HG03342 (cell line): ENCODE results near the gene OSBPL10.
A peak's percentile ranks its signal among the peaks of the same experiment; 100 is the strongest.

Experiments used
- ATAC-seq: cut with Tn5 transposase; IDR thresholded peaks from one replicate; pipeline ENCODE4 v1.9.1; 2021; ENCODE audit warnings: mild to moderate bottlenecking, moderate library complexity; ENCODE audit not compliant: unreplicated experiment

Gene OSBPL10

GRCh38 chr3:31929826-31930502 is 51.1 kb downstream of the OSBPL10 start:
- no peak for ATAC-seq

DNA sequence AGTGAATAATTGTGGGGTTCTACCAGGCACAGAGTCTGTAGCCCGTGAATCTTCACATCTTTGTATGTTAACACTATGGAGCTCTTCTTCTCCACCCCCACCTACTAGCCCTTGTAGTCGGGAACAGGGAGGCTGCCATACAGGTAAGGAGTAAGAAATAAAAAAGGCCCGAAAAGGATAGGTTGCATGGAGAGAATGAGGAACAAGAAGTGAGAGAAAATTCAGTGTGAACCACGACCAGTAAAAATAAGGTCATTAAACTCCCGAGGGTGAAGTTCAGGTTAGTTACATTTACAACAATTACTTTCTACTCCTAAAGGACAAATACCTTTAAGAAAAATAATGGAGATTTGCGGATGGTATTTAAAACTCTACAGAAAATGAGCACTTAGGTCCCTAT is 53.3 kb downstream of the OSBPL10 start:
- no peak for ATAC-seq

GRCh38 chr3:31926543-31926942 is 54.5 kb downstream of the OSBPL10 start:
- ATAC-seq = no peak

GRCh38 chr3:31925271-31925630 is 55.8 kb downstream of the OSBPL10 start:
- no peak for ATAC-seq

GRCh38 chr3:31924610-31925270 is 56.3 kb downstream of the OSBPL10 start:
- no peak for ATAC-seq

DNA sequence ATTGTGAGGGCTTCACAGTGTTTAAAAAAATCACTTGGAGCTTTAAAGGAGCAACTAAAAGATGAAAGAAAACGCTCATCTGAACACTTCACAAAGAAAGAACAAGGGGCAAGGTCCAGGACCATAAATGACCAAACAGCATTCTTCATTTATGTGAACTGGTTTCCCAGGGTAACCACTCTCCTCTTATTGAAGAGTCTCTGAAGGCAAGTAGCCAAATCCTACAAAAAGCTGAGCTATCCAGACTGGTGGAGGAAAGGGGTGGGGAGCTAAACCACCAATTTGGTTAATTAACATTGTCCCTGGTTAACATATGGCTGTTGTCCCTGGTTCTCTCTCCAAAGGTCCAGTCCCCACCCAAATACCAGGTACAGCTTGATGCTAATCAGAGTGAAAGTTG is 58.1 kb downstream of the OSBPL10 start:
- no peak for ATAC-seq

- no peak for ATAC-seq
Observed at GRCh38 chr3:31921837-31922236, 59.2 kb downstream of the OSBPL10 start.

GRCh38 chr3:31920310-31920709 is 60.8 kb downstream of the OSBPL10 start:
- ATAC-seq = no peak

- no peak for ATAC-seq
Observed at GRCh38 chr3:31919528-31919927, 61.5 kb downstream of the OSBPL10 start.

- peak; percentile 81 for ATAC-seq
Observed at GRCh38 chr3:31918179-31919150, 62.6 kb downstream of the OSBPL10 start.

GRCh38 chr3:31917303-31918005 is 63.6 kb downstream of the OSBPL10 start:
- ATAC-seq = peak; percentile 80

GRCh38 chr3:31911643-31912042 is 69.4 kb downstream of the OSBPL10 start:
- no peak for ATAC-seq

DNA sequence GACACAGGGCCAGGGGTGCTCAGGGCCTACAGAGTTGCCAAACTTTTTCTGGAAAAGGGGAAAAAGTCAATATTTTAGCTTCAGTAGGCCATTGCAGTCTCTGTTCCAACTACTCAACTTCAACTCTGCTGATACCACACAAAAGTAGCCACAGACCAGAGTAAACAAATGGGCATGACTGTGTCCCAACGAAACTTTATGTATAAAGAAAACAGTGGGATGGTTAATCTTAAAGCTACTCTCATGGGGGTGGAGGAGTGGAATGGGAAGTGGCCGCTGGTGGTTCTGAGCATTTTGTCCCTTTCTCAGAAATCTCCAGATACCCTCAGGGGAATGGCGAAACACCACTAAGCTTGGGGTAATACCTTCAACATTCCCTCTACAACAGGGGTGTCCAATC is 69.9 kb downstream of the OSBPL10 start:
- no peak for ATAC-seq

DNA sequence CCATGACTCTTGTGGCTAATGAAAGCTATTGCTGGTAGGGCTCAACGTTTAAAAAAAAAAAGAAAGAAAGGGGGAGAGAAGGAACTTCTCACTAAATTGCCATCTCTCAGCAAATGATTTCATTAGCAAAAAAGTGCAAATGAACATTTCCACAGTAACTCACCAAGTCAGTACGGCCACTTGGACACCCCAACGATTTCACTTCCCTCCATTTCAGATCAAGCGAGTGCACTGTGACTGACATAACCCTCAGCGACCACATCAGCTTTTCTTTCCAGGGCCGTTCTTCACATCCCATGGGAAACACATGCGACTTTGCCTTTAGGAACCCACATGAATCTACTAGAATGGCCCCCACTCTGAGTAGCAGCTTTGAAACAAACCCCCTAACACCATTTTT is 71.6 kb downstream of the OSBPL10 start:
- ATAC-seq = no peak

GRCh38 chr3:31908391-31909097 is 72.5 kb downstream of the OSBPL10 start:
- peak; percentile 79 for ATAC-seq

- no peak for ATAC-seq
Observed at GRCh38 chr3:31906182-31906581, 74.9 kb downstream of the OSBPL10 start.

- ATAC-seq = no peak
Observed at GRCh38 chr3:31903686-31904431, 77.2 kb downstream of the OSBPL10 start.

- no peak for ATAC-seq
Observed at GRCh38 chr3:31900583-31900982, 80.5 kb downstream of the OSBPL10 start.

DNA sequence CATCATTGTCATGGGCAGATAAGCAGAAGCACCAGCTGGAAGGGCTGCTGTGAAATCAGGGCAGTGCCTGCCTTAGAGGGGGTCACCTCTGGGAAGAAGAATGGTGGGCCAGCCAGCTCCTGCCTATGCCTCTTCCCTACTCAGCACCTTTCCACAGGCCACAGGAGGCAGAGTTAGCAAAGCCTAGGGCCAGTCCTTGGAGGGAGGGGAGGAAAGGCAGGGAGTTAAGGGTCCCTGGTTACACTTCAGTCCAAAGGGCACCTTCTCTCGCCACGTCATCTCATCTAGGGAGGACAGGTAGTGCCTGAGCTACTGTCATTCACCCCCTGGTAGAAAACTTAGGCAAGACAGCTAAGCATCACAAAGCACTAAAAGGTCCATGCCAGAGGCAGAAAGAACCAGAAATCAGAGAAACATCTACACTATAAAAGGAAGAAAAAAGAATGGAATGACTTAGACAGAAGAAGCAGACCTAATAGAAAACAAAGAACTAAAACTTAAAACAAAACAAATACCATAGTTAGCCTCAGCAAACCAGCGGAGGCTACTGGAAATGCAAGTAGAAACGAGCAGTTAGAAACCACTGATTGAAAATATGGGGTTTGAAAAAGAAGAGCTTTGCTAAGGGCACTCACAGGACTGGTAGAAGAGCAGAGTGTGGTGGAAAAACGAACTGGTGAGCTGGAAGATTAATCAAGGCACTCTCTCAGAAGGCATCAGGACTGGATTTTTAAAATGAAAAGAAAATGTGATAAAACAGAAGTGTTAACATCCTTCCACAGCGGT is 84.2 kb downstream of the OSBPL10 start:
- no peak for ATAC-seq
